NCI-H2227 (cell line): ENCODE results near the gene TMEM163.
"Not testable (repeated sequence)": the region's sequence is repeated elsewhere in the genome, so short reads cannot be mapped to it uniquely, and the experiment has no call there.

Experiments used
- DNase-seq: peaks from one replicate; lab custom pipeline; 2025; ENCODE audit not compliant: unreplicated experiment; lab: John Stamatoyannopoulos, UW

Gene TMEM163

DNA sequence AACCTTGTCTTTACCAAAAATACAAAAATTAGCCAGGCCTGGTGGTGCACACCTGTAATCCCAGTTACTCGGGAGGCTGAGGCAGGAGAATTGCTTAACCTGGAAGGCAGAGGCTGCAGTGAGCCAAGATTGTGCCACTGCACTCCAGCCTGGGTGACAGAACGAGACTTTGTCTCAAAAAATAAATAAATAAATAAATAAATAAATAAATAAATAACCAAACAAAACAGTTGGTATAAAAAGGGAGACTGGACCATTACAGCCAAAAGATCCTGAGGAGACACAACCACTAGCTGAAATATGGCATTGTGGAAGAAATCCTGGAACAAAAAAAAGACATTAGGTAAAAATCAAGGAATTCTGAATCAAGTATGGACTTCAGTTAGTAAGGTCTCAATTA, 4.9 kb upstream of the TMEM163 start:
- DNase-seq = not testable (repeated sequence)

GRCh38 chr2:134722728-134723127, 3.9 kb upstream of the TMEM163 start:
- no peak for DNase-seq

DNA sequence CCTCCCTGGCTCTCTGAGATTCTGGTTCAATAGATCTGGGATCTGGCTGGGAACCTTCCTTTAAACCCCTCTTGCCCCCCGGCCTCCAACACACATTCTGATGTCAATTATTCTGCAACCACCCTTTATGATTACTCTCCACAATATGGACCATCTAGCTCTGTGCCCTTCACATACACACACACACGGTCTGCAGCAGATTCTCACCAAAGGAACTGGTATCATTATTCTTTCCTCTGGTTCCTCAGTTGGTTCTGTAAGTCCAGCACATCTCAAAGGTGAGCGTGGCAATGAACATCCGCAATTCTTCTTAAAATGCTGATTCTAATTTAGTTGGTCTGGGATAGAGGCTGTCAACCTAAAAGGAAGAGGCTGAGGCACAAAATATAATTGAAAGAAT, 2.8 kb upstream of the TMEM163 start:
- DNase-seq = no peak

GRCh38 chr2:134718023-134718816, 580 bp downstream of the TMEM163 start:
- DNase-seq = peak; percentile 64

- peak; percentile 30 for DNase-seq
These were observed 1.3 kb downstream of the TMEM163 start for GRCh38 chr2:134717286-134718022.

- DNase-seq = no peak
These were observed 2.0 kb downstream of the TMEM163 start for GRCh38 chr2:134716721-134717243.

DNA sequence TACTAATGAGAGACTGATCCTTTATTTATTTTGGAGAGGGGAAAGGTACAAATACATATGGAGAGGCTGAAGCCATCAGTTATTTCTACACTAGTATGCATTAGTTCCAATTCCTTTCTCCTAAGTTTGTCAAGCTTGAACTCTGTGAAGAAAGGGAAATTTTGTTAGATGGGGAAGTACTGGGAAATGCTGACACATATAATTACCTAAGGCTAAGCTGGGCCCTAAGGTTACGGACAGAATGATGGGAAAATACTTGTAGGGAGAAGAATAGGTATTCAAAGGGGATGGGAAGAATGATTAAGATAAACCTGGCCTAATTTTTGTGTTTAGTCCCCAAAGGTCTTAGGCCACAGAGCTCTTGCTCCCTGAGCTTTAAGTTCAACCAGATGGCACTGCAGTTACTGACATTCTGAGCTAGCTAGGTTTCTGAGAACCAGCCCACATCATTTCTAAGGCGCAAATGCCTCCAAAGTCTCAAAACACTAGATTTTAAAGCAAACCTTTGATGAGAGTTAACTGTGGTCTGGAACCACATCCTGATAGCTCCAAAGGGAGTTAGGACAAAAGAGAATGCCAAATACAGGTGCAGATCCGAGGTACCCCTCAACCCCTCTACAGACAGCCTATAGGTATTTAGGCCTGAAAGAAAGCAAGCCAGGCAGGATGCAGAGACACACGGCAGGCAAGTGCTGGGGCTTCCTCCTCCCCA, 2.7 kb downstream of the TMEM163 start:
- DNase-seq = no peak

- no peak for DNase-seq
These were observed 4.6 kb downstream of the TMEM163 start for GRCh38 chr2:134714228-134714627.

DNA sequence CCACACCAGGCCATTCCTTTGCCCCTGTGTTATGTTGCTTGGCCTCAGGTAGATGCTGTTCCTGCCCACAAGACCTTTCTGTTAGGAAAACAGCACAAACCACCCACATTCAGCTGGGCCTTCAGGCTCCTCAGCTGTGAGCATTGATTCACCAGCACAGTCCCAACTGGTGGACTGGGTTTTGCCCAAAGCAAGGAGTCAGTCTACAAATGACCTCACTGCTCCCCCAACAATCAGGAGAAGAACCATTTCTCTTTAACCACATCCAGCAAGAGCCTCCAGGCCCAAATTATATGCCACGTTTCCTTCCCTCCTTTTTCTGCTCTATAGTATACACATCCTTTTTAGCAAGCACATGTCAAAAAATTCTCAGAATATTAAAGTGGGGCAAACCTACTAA, 5.2 kb downstream of the TMEM163 start:
- no peak for DNase-seq

GRCh38 chr2:134713176-134713575, 5.6 kb downstream of the TMEM163 start:
- DNase-seq = no peak

DNA sequence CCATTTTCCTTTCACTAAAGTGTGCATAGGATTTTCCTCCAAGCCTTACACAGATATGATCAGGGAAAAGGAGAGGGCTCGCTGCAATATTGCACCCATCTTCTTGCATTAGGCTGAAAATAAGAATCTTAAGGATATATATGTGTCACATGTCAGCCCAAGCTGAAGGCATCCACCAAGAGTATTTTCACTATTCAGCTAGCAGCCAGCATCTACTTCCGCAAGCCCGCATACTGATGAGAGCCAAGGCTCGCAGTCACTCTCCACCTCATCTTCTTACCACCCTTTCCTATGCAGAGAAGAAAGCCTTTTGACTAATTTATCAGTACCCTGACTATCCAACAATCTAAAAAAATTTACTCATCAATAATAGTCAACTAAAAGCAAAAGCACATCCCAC, 6.1 kb downstream of the TMEM163 start:
- DNase-seq = no peak

GRCh38 chr2:134712299-134712698, 6.5 kb downstream of the TMEM163 start:
- DNase-seq = no peak

GRCh38 chr2:134711692-134712091, 7.1 kb downstream of the TMEM163 start:
- no peak for DNase-seq

- DNase-seq = no peak
These were observed 11.5 kb downstream of the TMEM163 start for GRCh38 chr2:134707330-134707676.

DNA sequence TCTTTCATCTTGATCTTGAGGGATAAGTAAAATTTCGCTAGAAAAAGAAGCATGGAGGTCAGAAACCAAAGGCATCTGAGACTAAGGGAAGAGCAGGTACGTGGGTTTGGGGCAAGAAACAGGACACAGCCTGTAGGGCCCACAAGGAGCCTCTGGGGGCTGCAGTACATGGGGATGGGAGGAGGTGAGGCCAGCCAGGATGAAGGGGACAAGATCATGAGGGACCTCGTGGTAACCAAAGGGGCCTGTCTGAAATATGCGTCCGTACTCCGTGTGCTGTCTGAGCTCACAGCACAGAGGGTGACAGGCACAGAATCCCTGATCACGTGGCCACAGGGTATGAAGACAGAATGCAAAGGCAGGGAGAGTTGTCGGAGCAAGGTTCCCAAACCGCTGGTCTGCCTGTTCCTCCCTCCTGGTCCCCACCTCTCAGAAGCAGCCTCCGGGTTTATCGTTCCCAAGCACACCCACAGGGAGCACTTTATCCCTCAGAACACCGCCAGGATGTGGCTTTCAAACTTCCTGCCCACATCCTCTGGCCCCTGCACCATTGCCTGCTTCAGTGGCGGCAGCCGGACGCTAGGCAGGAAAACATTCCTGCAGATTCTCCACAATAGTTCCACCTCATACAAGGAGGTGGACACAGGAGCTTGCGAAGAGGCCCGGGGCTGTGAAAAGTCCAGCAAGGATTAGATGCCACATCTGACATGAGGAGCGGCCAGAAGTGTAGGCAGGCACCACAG, 12.0 kb downstream of the TMEM163 start:
- DNase-seq = no peak

- peak; percentile 64 for DNase-seq
These were observed 12.8 kb downstream of the TMEM163 start for GRCh38 chr2:134705861-134706586.

DNA sequence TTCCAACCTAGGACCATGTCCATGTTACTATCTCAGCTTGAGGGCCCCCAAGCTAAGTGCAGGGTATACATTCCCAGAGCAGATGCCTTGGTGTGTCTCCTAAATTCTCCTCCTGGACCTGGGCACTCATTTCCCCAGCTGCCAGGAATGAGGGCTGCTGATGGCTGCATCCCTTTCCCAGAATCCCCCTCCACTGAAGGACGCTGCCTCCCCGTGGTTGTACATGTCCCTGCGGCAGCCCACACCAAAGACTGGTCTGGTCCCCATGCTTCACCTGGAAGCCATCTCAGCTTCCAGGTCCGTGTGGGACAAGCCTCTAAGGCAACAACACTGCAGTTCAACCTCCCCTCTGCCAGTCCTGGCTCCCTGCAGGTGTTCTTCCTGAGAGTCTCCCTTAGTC, 14.6 kb downstream of the TMEM163 start:
- DNase-seq = no peak

GRCh38 chr2:134703426-134703825, 15.4 kb downstream of the TMEM163 start:
- DNase-seq = no peak

GRCh38 chr2:134700730-134701129, 18.1 kb downstream of the TMEM163 start:
- DNase-seq = no peak

DNA sequence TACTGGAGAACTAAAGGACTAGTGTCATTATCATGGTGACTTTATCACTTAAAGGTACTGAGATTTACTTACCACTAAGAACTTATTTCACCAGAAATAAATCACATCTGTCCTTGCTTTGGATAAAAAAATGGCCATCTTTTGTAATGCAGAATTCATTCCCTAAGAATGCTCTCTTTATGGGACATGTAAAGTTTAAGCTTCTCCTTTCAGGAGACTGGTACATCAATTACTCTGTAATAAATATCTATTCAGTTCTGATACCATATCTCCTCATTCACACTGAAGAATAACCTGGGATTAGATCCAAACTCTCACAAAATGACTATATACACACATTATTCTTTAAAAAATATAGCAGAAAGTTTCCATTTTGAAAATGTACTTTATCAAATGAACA, 24.4 kb downstream of the TMEM163 start:
- DNase-seq = no peak
